Caki2 (cell line): ENCODE measurements around the gene MASP2. TPM values are rescaled to one million over a fixed set of nuclear protein-coding genes. Genes with fewer than 3 reads are reported as not detected.

ENCODE experiments used
- total RNA-seq: library from RNA; depleted of rRNA; stranded (reverse); fragments of >200 nt; shearing (Covaris generic); gene quantifications from 2 replicates; pipeline ENCODE4 v1.2.3, GENCODE V29; 2014; ENCODE audit warnings: low replicate concordance; rRNA removed

MASP2 gene
- total RNA-seq, 1 experiment from 2014 or later = not detected

Other genes with a start within 250 kb of the MASP2 start
- 21.2 and 70.9 TPM in 2 replicates for gene TARDBP, start 34.6 kb downstream of the MASP2 start, total RNA-seq
- gene SRM, start 12.8 kb upstream of the MASP2 start, total RNA-seq = 21.0 and 34.3 TPM in 2 replicates
- gene EXOSC10, start 52.6 kb upstream of the MASP2 start, total RNA-seq = 32.1 and 56.5 TPM in 2 replicates
- not detected in 2 replicates for gene ANGPTL7, start 142.1 kb upstream of the MASP2 start, total RNA-seq
- gene MTOR, start 215.3 kb upstream of the MASP2 start, total RNA-seq = 9.6 and 11.2 TPM in 2 replicates
- gene UBIAD1, start 226.0 kb upstream of the MASP2 start, total RNA-seq = 4.0 and 8.5 TPM in 2 replicates